Fibroblast of lung (primary cell): ENCODE results near the gene CDH4.

ENCODE experiments used
- EZH2 ChIP-seq: IDR thresholded peaks from 2 replicates; pipeline ENCODE4 v1.5.1; 2012; ENCODE audit warnings: low read length, control low read depth, mild to moderate bottlenecking; ENCODE audit errors: missing control alignments
- TF ChIP-seq, protein P1 (sequence below), 2 donors: IDR thresholded peaks in 1 of 2; conservative IDR thresholded peaks in 1 of 2; 1 replicate in 1 of 2; 2 replicates in 1 of 2; pipeline ENCODE4 v1.5.1; 2011 to 2012; ENCODE audit warnings: low read length in 2 of 2, control low read depth in 1 of 2, inconsistent platforms in 1 of 2, low read depth in 1 of 2, mild to moderate bottlenecking in 1 of 2

DNA sequence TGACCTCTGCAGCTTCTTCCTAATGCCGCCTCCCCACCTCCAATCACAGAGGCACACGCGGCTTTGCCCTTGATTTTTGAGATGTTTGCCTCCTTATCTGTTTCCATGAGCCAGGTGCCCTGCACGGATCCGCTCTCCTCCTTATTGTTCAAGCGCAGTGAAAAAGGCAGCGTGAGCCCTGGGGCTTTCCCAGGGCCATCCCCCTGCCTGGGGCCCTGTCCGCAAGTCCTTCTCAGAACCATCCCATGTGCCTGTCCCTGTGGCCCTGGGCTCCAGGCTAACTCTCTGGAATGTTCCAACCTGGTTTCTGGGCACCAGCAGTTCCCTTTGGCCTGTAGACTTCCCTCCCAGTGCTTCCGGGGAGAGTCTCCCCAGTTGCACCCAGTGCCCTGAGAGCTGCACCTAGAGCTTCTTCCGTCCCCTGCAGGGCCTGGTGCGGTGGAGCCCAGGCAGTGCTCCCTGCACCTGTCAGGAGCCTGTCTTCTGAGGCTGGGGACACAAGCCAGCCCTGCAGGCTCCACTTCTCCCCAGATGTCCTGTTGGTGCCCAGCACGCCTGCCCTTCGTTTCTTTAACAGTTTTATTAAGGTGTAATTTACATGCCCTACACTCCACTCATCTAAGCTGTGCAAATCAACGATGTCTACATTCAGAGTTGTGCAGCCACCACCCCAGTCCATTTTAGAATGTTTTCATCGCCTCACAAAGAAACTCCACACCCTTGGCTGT, 330.3 kb downstream of the CDH4 start:
- TF ChIP-seq, protein P1, sequence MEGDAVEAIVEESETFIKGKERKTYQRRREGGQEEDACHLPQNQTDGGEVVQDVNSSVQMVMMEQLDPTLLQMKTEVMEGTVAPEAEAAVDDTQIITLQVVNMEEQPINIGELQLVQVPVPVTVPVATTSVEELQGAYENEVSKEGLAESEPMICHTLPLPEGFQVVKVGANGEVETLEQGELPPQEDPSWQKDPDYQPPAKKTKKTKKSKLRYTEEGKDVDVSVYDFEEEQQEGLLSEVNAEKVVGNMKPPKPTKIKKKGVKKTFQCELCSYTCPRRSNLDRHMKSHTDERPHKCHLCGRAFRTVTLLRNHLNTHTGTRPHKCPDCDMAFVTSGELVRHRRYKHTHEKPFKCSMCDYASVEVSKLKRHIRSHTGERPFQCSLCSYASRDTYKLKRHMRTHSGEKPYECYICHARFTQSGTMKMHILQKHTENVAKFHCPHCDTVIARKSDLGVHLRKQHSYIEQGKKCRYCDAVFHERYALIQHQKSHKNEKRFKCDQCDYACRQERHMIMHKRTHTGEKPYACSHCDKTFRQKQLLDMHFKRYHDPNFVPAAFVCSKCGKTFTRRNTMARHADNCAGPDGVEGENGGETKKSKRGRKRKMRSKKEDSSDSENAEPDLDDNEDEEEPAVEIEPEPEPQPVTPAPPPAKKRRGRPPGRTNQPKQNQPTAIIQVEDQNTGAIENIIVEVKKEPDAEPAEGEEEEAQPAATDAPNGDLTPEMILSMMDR (conservative IDR thresholded peaks at IDR 0.05 in 1 of 2, IDR thresholded peaks at IDR 0.05 in 1 of 2; ENCODE audit: low read depth in 1 of 2, low read length in 2 of 2): no peak
- TF ChIP-seq EZH2: no peak
